Thyroid gland (tissue), 4 donors: Measurements from ENCODE around the gene ZC3H15.

Experiments used
- CTCF ChIP-seq, 6 experiments: fragments of 200-600 bp in 3 of 6; fragments of 450-650 bp in 3 of 6; sonication (generic) in 3 of 6; IDR thresholded peaks; one replicate each; pipeline ENCODE4 v1.5.1; 2016 to 2019; ENCODE audit warnings: antibody characterized with exemption in 6 of 6, mild to moderate bottlenecking in 2 of 6, inconsistent platforms in 1 of 6, moderate library complexity in 1 of 6
- POLR2A ChIP-seq, 2 donors: fragments of 450-650 bp; IDR thresholded peaks; one replicate each; pipeline ENCODE4 v1.6.1; 2017; ENCODE audit warnings: antibody characterized with exemption in 2 of 2, mild to moderate bottlenecking in 2 of 2, moderate library complexity in 1 of 2

- TF ChIP-seq POLR2A (IDR thresholded peaks at IDR 0.05) (no peak), CTCF (IDR thresholded peaks at IDR 0.05) (no peak)
Observed at GRCh38 chr2:186455613-186456012, 30.4 kb upstream of the ZC3H15 start.
